SIG-M5 (cell line): ENCODE results near the gene JRKL.

Source experiments
- DNase-seq: peaks from one replicate; lab custom pipeline; 2025; lab: John Stamatoyannopoulos, UW

Gene JRKL

GRCh38 chr11:96389720-96390487 lies at the start of gene JRKL, which contains the start of gene CCDC82:
TSS of gene JRKL (plus strand) at chr11:96390013. CDS start at chr11:96390650, 637 bp downstream.
TSS of gene CCDC82 (minus strand) at chr11:96389912. CDS start at chr11:96384747, 5,165 bp downstream.
- DNase-seq = peak; percentile 51

GRCh38 chr11:96340555-96340885 lies 49.3 kb upstream of the JRKL start:
- DNase-seq = no peak

- no peak for DNase-seq
Observed at GRCh38 chr11:96341211-96342013, 48.4 kb upstream of the JRKL start.

- no peak for DNase-seq
Observed at GRCh38 chr11:96342014-96342960, 47.5 kb upstream of the JRKL start.

GRCh38 chr11:96342961-96343711 lies 46.7 kb upstream of the JRKL start, which contains the start of gene MAML2:
TSS of gene MAML2 (minus strand) at chr11:96343195. CDS start at chr11:96341895, 1,300 bp downstream.
- no peak for DNase-seq

GRCh38 chr11:96356848-96357247 lies 33.0 kb upstream of the JRKL start:
- no peak for DNase-seq

- no peak for DNase-seq
Observed at GRCh38 chr11:96357794-96358193, 32.0 kb upstream of the JRKL start.

- DNase-seq = no peak
Observed at GRCh38 chr11:96358321-96358720, 31.5 kb upstream of the JRKL start.

GRCh38 chr11:96361778-96362177 lies 28.0 kb upstream of the JRKL start:
- no peak for DNase-seq

GRCh38 chr11:96365493-96365892 lies 24.3 kb upstream of the JRKL start:
- DNase-seq = no peak

- no peak for DNase-seq
Observed at GRCh38 chr11:96366024-96366423, 23.8 kb upstream of the JRKL start.

- DNase-seq = peak; percentile 10
Observed at GRCh38 chr11:96367342-96367741, 22.5 kb upstream of the JRKL start.

- DNase-seq = no peak
Observed at GRCh38 chr11:96373826-96374225, 16.0 kb upstream of the JRKL start.

GRCh38 chr11:96376796-96377195 lies 13.0 kb upstream of the JRKL start:
- DNase-seq = no peak

GRCh38 chr11:96384156-96384555 lies 5.7 kb upstream of the JRKL start:
- DNase-seq = no peak

- DNase-seq = no peak
Observed at GRCh38 chr11:96385187-96385586, 4.6 kb upstream of the JRKL start.

GRCh38 chr11:96388891-96389719 lies 708 bp upstream of the JRKL start:
- no peak for DNase-seq

- no peak for DNase-seq
Observed at GRCh38 chr11:96390488-96390792, 627 bp downstream of the JRKL start.

GRCh38 chr11:96391698-96392307 lies 2.0 kb downstream of the JRKL start:
- DNase-seq = no peak

- no peak for DNase-seq
Observed at GRCh38 chr11:96393753-96394348, 4.0 kb downstream of the JRKL start.
